ENCODE data around the gene GIMAP2.
"Not testable (repeated sequence)": the region's sequence is repeated elsewhere in the genome, so short reads cannot be mapped to it uniquely, and the experiment has no call there.

The GIMAP2 gene

GRCh38 chr7:150649080-150649385 lies 36.5 kb upstream of the GIMAP2 start:
- DNase-seq = no peak
- no peak overlapping the region for H3K4me3 ChIP-seq (ENCODE audit: low read depth, low read length)
- H3K36me3 ChIP-seq (replicated peaks) = no peaks in the 10 kb centered on the region
- H3K27ac ChIP-seq = no peak overlapping the region
- H3K27me3 ChIP-seq (replicated peaks) = no peaks in the 10 kb centered on the region
- TF ChIP-seq CTCF (IDR thresholded peaks at IDR 0.05; ENCODE audit: low read depth, low read length, missing control alignments) = no peak
- in situ Hi-C loops (cut with HindIII; ENCODE audit: low pct_ligation_motif_present, low sequenced_read_pairs) = no loop called here

- no peak overlapping the region for H3K4me3 ChIP-seq (ENCODE audit: low read depth, low read length)
- no peak for TF ChIP-seq CTCF (IDR thresholded peaks at IDR 0.05; ENCODE audit: low read depth, low read length, missing control alignments)
- no peak for DNase-seq
- in situ Hi-C loops (cut with HindIII; ENCODE audit: low pct_ligation_motif_present, low sequenced_read_pairs) = no loop called here
- no peak overlapping the region for H3K27ac ChIP-seq
- H3K36me3 ChIP-seq (replicated peaks) = no peaks in the 10 kb centered on the region
- H3K27me3 ChIP-seq (replicated peaks) = no peaks in the 10 kb centered on the region
Observed at GRCh38 chr7:150654692-150655091, 30.8 kb upstream of the GIMAP2 start.

GRCh38 chr7:150656047-150656446 lies 29.5 kb upstream of the GIMAP2 start:
- DNase-seq = no peak
- Histone ChIP-seq H3K27me3 (replicated peaks) (no peaks in the 10 kb centered on the region), H3K4me3 (ENCODE audit: low read depth, low read length) (no peak overlapping the region), H3K36me3 (replicated peaks) (no peaks in the 10 kb centered on the region), H3K27ac (no peak overlapping the region)
- no peak for TF ChIP-seq CTCF (IDR thresholded peaks at IDR 0.05; ENCODE audit: low read depth, low read length, missing control alignments)
- in situ Hi-C loops (cut with HindIII; ENCODE audit: low pct_ligation_motif_present, low sequenced_read_pairs) = no loop called here

- no peak overlapping the region for H3K27ac ChIP-seq
- in situ Hi-C loops (cut with HindIII; ENCODE audit: low pct_ligation_motif_present, low sequenced_read_pairs) = no loop called here
- TF ChIP-seq CTCF (IDR thresholded peaks at IDR 0.05; ENCODE audit: low read depth, low read length, missing control alignments) = no peak
- no peak for DNase-seq
- no peaks in the 10 kb centered on the region for H3K27me3 ChIP-seq (replicated peaks)
- H3K36me3 ChIP-seq (replicated peaks) = no peaks in the 10 kb centered on the region
- no peak overlapping the region for H3K4me3 ChIP-seq (ENCODE audit: low read depth, low read length)
Observed at GRCh38 chr7:150657526-150657925, 28.0 kb upstream of the GIMAP2 start.

- H3K36me3 ChIP-seq (replicated peaks) = no peaks in the 10 kb centered on the region
- H3K4me3 ChIP-seq (ENCODE audit: low read depth, low read length) = no peak overlapping the region
- H3K27me3 ChIP-seq (replicated peaks) = no peaks in the 10 kb centered on the region
- no peak overlapping the region for H3K27ac ChIP-seq
- no peak for TF ChIP-seq CTCF (IDR thresholded peaks at IDR 0.05; ENCODE audit: low read depth, low read length, missing control alignments)
- DNase-seq = no peak
- in situ Hi-C loops (cut with HindIII; ENCODE audit: low pct_ligation_motif_present, low sequenced_read_pairs) = no loop called here
Observed at GRCh38 chr7:150660939-150661613, 24.4 kb upstream of the GIMAP2 start.

- in situ Hi-C loops (cut with HindIII; ENCODE audit: low pct_ligation_motif_present, low sequenced_read_pairs); H3K4me3 ChIP-seq (ENCODE audit: low read depth, low read length); DNase-seq; H3K36me3 ChIP-seq (replicated peaks); H3K27ac ChIP-seq; H3K27me3 ChIP-seq (replicated peaks): not testable (repeated sequence)
Observed at GRCh38 chr7:150662821-150663220, 22.7 kb upstream of the GIMAP2 start.

All from brain microvascular endothelial cell (primary cell).